Smooth muscle cell of the brain vasculature (primary cell): Measurements from ENCODE around the gene SPTBN1.

Source experiments
- DNase-seq: peaks from one replicate; pipeline ENCODE4 v3.0.0-alpha.2; 2012; ENCODE audit warnings: low read depth, low spot score

The SPTBN1 gene

DNA sequence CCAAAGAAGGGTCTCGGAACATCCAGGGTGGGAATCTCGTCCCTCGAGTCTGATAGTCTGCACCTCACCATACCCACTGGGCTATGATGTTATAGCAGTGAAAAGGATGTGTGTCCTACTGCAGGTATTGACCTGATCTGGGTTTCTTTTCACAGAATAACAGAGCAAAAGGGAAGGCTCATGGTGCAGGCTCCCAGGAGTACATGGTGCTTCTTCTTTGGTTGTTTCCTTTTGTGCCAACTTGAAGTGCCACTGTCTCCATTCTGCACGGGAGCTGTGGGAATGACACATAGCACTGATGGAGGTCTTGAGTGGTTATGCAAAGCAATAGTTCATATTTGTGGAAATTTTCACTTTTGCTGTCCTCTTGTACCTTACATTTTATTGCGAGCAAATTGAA, 195.2 kb downstream of the SPTBN1 start:
- no peak for DNase-seq

DNA sequence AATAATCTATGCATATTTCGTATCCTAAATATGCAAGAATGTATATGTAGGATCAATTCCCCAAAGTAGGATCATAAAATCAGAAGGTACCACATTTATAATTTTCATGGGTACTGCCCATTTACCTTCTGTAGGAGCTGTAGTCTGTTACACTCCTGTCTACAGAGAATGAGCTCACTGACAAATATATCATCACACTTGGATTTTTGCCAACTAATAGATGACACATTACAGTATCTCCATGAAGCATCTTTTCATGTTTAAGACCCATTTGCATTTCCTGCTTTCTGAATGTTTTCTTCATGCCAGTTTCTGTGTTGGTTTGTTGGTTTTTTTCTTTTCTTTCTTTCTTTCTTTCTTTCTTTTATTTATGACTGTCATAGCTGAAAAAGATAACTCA, 196.4 kb downstream of the SPTBN1 start:
- no peak for DNase-seq

DNA sequence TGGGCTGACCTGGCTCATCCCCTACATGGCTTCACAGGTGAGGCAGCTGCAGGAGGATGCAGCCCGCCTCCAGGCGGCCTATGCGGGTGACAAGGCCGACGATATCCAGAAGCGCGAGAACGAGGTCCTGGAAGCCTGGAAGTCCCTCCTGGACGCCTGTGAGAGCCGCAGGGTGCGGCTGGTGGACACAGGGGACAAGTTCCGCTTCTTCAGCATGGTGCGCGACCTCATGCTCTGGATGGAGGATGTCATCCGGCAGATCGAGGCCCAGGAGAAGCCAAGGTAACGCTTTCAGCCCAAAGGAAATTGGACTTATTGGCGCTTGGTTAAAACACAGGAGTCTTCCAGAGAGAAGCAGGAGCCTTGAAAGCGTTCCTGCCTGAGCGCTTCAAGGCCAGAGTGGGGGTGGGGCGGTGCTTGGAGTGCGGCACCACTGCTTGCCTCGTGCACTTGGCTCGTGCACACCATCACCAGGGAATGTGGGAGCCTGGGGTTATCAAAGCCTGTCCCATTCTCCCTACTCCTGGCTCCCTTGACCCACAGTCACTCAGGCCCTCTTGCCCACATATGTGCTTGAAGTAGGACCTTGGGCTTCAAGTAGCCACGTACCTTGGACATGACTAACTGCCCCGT, 197.6 kb downstream of the SPTBN1 start:
- no peak for DNase-seq

DNA sequence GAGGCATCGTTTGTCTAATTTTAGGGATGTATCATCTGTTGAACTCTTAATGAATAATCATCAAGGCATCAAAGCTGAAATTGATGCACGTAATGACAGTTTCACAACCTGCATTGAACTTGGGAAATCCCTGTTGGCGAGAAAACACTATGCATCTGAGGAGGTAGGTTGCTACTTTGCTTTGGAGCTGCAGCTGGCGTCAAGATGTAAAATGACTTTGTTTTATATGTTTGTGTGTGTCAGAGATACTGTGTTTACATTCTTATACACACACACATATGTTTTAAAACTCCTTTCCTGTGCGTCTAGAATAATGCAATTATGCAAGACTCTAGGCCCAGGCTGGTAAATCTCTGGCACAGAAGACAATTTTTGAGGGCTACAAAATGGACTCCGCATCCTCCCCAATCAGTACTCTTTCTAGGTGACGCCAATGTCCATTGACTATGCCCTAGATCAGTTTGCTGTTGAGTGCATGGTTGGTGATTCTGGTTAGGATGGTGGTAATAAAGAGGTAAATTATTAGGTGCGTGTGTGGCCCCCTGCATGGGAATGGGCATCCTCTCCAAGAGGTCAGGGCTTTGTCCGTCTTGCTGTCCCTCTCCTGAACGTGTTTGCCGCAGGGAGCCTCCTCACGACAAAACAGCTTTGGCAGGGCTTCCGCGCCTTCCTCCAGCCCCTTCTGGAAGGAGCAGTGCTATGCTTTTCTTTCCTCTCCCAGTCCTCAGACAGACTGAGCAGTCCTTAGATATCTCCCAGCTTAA, 199.1 kb downstream of the SPTBN1 start:
- no peak for DNase-seq

DNA sequence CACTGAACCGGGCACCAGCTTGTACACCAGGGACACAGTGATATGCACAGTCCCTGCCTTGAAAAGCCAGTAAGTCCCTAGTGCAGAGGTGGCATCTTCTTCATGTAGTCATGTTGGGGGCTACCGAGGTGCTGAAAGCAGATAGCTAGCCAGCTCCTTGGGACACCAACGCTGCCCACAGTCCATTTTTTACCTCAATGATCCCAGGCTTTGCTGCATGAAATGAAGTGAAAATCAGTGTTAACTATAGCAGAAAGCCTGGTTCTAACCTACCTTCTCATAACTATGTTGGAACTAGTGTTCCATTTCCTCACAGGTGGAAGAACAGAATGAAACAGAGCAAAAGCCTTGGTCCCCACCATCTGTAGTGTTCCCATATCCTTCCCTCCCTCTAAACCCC, 200.7 kb downstream of the SPTBN1 start:
- no peak for DNase-seq

DNA sequence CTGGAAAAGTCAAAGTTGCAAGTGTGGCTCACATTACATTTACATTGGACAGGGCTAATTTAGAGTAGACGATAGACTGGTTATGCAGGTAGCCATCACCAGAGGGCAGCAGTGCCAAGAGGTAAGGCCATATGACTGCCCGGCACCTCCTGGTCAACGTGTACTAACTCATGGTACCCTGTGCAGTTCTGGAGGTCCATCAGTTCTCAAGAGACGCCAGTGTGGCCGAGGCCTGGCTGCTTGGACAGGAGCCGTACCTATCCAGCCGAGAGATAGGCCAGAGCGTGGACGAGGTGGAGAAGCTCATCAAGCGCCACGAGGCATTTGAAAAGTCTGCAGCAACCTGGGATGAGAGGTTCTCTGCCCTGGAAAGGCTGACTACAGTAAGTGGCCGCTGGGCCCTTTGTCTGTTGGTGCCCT, 201.5 kb downstream of the SPTBN1 start:
- DNase-seq, result no peak

DNA sequence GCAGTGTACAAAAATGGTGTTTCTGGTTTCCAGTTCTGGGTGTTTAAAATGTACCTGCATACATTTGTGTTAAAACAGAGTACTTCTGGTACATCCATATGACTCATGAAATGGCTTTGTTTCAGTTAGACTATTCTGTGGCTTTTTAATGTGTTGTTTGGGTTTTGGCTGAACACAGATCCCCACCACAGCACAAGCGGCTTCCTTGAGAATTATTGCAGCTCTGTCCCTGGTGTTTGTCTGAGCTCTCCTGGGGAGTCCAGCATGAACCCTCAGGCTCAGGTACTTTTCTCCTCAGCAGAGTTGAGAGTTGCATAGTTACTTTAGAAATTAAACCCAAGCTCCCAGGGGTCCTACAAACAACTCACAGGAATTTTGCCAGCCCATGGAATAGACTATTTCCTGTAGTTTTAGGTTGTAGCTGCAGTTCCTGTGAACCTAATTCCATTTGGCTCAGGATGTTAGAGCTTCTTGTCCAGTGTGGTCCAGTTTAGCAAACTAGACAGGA, 202.5 kb downstream of the SPTBN1 start:
- no peak for DNase-seq

DNA sequence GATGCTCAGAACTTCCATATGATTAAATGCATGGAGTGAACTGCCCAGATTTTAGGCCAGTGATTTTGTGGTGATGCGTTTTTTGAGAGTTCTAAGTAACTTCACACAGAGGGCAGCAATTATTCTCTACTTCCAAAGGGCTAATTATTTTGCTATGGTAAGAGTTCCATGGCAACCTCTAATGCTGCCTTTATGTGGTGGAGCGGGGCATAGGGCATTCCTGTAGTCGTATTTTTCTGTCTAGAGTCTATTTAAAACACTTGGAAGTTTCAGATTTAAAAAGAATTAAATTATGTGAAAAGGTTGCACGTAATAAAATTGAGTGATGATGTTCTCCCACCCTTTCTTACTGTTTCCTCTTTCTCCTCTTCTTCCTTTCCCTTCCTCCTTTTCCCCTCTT, 203.4 kb downstream of the SPTBN1 start:
- DNase-seq, result no peak

DNA sequence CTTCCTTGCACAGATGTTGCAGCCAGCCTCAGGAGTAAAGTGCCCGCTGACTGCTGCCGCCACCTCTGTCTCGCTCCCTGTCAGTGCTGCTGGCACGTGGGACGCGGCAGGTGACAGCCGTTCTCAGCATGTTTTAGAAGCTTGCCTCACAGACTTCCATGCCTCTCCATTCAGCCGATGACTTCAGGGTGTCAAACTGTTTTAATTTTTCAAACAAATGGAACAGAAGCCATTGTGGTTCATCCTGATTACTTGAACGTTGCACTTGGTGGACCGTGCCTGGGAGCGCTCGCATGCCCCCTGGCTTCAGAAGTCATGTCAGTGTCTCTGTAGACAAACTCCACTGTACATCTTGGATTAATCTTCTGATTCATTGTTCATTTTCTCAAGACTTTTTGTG, 204.6 kb downstream of the SPTBN1 start:
- no peak for DNase-seq

DNA sequence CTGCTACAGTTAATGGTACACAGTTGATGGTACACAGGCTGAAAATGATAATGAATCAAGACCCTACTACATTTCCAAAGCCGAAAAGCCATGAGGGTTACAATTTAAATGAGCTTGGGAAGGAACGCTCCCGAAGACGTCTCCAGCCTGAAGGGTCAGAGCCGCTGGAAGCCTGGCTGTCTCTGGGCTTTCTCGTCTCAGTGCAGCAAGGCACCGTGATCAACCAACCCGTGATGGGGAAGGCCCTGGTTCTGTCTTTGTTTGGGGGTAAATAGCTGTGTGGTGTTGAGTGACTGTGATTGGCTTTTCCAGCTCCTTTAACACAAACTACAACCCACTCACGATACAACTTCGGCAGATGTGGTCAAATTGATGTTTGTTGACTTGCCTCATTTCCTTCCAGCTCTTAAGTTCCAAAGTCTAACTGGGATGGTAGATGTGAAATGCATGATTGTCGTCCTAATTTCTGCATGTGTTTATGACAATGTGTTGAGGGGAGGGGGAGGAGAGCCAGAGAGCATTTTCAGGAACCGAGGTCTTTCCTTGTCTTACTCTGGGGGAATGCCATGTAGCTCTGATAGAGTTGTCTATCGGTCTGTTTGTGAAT, 207.4 kb downstream of the SPTBN1 start:
- DNase-seq, result no peak

DNA sequence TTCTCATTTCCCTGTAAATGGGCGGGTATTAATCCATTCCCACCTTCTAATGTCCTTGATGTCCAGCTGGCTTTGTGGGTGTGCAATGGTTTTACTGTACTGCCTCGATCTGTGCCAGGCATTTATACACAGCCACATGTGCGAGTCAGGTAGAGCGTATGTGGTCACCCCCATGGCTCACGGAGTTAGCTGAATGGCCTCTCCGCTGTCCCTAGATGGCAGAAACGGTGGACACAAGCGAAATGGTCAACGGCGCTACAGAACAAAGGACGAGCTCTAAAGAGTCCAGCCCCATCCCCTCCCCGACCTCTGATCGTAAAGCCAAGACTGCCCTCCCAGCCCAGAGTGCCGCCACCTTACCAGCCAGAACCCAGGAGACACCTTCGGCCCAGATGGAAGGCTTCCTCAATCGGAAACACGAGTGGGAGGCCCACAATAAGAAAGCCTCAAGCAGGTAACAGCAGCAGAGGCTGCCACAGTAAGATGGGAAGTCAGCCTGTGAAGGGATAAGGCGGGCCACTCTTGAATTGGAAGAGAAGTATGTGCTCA, 208.2 kb downstream of the SPTBN1 start:
- no peak for DNase-seq

DNA sequence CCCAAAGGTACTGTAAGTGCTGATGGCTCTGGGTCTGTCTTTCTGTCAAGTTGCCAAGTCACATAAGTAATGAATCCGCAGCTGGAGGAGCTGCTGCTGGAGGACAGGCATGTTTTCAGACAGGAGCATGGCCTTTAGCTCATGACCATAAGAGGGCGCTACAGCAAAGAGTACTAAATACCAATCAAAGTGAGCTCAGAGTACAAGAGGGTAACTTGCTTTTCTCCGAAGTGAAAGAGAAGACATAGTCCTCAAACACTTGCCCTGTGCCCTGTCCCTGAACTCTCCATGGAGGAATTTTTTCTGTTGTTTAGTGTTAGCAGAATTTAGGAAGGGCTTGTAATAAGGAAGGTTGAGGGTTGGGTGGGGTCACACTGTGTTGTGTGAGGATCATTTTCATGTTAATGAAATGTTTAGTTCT, 209.3 kb downstream of the SPTBN1 start:
- no peak for DNase-seq

DNA sequence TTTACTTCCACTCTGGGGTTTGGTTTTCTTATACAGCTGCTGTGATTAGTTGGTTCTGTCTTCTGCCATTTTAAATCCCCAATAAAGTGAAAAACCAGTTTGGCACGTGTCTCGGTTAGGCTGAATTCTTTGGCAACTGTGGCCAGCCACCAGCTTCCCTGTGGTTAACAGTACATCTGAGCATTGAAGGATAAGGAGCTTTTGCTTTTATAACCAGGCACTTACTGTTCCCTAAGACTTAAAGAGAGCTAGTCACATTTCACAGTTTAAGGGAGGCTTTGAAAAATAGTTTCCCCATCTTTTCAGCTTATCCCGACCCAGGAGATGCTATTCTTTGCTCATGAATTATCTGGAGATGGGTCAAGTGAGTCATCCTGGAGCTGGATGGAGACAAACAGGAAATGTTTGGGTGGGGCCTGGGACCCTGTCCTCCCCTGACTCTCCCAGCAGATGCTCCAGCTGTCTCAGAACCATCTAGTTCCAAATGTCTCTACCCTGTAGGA, 210.1 kb downstream of the SPTBN1 start:
- DNase-seq, result peak; percentile 53

DNA sequence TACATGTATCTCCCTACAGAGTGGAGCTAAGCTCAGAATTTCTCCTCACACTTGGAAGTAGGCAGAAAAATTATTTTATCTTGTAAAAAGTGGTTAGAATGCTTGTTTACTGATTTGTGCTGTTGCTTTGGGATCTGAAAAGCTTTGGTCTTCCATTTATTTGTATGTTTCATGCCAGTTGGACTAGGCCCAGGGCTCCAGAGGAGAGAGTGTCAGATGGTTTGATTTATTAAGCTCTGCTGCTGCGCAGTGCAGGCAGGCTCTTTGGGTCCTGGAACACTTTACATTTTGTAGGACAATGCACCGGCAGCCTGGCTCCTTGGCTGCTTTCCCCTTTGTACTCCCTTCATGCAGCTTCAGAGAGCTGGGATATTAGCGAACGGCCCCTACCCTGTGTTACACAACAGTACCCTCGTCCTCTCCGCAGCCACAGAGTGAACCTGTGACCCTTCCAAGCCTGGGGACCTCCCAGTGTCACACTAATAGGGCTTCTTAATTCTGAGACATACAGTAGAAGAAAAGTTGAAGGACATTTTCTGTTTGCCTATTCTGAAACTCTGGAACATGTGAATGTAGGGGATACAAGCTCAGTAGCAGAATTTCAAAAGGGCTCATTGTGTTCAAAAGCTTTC, 210.6 kb downstream of the SPTBN1 start:
- DNase-seq, result no peak

DNA sequence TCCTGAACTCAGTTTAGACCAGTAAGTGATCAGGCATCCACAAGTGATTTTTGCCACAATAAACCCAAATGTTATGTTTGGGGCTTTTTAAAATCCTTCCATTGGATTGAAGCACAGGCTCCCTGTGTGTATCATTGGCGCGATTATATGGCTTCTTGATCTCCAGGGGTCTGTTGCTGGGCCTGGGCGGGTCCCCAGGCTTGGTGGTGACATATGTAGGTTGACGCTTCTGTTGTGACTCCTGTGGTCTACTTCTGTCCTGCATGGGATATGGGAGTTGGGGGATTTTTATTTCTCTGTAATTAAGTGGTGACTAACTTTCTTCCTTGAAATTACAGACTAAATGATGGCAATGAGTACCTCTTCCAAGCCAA, 211.1 kb downstream of the SPTBN1 start:
- no peak for DNase-seq

DNA sequence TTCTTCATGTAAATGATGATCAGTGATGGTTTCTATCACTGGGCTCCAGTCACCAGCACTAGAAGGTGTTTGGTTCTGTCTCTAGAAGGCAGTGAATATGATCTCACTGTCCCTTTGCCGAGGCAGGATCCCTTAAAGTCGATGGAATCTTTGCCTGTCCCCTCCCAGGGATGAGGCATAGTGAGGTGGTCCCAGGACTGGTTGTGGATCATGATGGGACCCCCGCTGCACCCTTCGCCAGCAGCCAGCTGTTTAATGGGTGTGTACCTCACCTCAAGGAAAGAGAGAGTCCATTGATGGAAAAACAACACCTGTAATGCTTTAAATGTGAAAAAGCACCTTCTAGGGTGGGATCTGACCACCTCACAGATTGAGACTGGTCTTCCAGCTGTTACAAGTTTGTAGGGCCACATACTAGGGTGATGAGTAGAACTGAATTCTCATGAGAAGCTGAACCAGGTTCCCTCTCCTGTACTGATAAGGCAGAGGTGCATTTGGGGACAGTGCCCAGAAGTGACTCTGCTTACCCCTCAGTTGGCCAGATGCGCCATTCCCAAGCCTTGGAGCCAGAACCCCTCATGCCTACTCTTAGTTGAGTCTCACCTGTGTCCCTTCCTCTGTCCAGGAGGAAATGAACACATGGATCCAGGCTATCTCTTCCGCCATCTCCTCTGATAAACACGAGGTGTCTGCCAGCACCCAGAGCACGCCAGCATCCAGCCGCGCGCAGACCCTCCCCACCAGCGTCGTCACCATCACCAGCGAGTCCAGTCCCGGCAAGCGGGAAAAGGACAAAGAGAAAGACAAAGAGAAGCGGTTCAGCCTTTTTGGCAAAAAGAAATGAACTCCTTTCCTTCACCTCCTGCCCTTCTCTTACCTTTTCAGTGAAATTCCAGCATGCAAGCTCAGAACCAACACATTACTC, 211.9 kb downstream of the SPTBN1 start:
- DNase-seq, result no peak

DNA sequence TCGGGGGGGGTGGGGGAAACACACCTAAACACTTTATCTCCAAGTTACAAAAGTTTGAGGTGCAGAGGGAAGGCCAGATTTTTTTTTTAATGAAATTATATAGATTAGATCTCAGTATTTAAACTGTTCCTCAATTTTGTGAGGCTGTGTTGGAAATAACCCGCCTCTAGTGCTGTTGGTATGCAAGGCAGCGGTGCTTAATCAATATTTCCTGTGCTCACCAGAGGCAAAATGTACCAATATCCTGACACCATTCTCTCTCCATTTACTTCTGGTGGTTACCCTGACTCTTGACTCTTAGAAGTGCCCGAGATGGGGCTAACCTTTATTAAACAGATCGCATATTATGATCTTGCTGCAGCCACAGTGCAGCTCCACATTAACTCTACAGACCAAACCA, 212.6 kb downstream of the SPTBN1 start:
- DNase-seq, result no peak

DNA sequence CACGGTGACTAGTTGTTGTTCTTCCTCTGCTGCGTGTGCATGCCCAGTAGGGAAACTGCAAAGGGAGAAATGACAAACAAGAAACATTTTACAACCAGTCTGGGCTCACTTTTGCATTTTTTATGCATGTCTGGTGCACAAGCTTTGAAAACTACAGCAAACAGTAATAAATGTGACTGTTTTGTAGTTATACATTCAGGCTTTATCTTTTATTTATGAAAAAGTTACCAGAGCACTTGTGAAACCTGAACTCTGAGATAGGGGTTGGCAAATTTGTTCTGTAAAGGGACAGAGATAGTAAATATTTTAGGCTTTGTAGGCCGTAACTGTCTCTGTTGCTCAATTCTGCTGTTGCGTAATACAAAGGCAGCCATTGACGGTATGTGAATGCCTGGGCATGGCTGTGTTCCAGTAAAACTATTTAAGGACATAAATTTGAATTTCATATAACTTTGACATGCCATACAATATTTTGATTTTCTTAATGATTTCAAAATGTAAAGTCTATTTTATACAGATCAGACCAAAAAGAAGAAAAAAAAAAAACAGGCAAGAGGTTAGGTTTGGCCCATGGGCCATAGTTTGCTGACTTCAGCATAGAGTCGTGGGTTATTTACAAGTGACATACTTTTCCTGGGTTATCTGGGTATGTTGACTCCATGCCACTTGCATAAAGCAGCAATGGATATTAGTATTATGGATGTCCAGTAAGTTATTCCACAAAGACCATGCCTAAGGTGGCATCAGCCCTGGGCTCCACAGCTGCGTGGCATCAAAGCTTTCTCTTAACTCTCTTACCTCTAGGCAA, 213.8 kb downstream of the SPTBN1 start:
- no peak for DNase-seq

DNA sequence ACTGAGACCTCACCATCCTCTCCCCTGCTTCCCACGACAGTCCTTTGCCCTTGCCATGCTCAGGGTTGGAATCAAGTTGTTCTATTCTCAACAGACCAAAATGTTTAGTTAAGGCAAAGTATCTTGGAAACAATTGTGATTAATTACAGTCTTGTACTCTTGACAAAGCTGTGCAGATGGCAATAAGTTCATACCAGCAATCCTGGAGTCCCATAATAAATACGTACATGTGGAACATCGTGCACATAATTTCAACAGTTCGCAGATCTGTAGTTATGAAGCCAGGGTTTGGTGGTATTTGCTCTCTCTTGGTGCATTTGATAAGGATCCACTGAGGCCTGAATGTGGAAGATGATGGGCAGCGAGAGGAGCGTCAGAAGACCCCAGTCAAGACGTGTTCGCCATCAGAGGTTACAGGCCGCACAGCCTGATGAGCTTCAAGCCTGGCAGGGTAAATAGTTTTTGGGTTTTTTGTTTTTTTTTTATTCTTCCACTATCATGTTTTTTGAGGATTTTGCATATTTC, 214.4 kb downstream of the SPTBN1 start:
- no peak for DNase-seq

DNA sequence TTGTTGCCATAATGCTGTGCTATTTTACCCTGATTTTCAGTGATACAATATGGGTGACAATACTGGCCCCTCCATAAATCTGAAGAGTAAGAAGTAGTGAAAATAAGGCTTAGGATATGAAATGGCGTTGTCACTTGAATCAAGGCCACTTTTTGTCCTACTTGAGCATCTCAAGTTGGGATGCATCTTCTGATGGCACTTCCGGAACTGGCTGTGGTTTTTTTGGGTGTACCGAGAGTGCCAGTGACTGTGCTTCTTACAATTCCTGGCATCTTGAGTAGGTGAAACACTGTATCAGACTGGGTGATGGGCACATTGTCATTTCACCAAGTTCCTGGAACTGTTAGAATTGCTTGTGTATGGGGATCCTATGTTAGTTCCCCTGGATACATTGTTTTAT, 214.9 kb downstream of the SPTBN1 start:
- DNase-seq, result no peak
